ENCODE data around the gene IL17B.
A peak's percentile ranks its signal among the peaks of the same experiment; 100 is the strongest.
"Not testable (repeated sequence)": the region's sequence is repeated elsewhere in the genome, so short reads cannot be mapped to it uniquely, and the experiment has no call there.

The IL17B gene

GRCh38 chr5:149400304-149400703 is 21.2 kb upstream of the IL17B start:
- no peak for DNase-seq (ENCODE audit: low read depth)

DNA sequence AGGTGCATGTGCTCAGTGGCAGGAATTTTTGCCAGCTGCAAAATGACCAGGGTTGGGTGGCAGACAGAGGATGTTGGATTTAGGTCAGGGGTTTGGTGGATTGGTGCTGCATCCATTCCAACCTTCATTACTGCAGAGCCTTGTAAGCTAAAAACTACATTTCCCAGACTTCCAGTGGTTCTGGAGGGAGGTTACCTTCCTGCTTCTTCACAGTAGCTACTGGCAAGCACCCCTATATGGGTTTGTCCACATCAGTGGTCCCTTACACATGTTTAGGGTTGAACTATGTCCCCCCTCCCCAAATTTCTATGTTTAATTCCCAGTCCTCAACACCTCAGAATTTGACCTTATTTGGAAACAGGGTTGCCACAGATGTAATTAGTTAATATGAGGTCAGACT is 20.7 kb upstream of the IL17B start:
- no peak for DNase-seq (ENCODE audit: low read depth)

DNA sequence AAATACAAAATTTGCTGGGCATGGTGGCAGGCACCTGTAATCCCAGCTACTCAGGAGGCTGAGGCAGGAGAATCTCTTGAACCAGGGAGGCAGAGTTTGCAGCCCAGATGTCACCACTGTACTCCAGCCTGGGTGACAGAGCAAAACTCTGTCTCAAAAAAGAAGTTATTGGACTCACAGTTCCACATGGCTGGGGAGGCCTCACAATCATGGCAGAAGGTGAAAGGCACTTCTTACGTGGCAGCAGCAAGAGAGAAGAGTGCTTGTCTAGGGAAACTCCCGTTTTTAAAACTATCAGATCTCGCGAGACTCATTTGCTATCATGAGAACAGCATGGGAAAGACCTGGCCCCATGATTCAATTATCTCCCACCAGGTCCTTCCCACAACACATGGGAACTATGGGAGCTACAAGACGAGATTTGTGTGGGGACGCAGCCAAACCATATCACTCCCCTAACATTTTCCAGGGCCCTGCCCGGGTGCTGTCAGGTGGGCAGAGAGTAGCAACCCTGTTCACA is 19.7 kb upstream of the IL17B start:
- DNase-seq (ENCODE audit: low read depth) = not testable (repeated sequence)

GRCh38 chr5:149397530-149397929 is 18.4 kb upstream of the IL17B start:
- DNase-seq (ENCODE audit: low read depth) = no peak

DNA sequence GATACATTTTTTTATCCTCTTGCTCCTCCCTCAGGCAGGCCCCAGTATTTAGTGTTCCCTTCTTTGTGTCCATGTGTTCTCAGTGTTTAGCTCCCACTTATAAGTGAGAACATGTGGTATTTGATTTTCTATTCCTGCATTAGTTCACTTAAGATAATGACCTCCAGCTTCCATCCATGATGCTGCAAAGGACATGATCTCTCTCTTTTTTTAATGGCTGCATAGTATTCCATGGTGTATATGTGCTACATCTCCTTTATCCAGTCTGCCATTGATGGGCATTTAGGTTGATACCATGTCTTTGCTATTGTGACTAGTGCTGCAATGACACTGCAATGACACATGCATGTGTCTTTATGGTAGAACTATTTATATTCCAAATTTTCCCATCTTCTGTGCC is 15.9 kb upstream of the IL17B start:
- not testable (repeated sequence) for DNase-seq (ENCODE audit: low read depth)

DNA sequence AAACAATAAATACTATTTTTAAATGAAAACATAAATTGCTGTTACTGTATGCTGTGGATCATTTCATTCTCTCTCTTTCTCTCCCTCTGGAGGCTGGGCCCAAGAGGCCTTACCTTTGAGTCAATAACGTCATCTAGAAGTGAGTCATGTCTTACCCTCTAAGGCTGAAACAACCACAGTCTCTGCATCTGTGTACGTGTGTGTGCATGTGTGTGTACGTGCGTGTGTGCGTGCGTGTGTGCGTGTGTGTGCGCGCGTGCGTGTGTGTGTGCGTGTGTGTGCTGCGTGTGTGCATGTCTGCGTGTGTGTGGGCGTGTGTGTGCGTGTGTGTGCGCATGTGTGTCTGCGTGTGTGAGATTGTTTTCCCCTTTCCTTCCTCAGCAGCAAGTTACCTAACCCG is 13.6 kb upstream of the IL17B start:
- DNase-seq (ENCODE audit: low read depth) = no peak

DNA sequence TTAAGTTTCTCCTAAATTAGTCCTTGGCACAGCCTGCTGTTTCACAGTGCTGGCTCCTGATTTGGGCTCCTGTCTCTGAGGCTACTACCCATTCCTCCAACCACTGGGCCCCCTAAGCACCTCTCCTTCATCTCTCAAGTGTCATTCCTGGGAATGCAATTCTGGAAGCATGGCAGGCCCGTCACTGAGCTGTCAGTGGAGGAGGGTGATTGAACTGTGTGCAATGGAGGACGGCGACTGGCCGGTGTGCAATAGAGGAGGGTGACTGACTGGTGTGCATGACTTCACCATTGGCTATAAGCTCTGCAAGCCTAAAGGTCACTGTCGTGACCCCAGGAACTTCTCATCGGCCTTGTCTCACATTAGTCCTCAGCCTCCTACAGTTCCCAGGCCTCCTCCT is 12.4 kb upstream of the IL17B start:
- DNase-seq (ENCODE audit: low read depth) = no peak

- DNase-seq (ENCODE audit: low read depth) = not testable (repeated sequence)
These were observed 12.0 kb upstream of the IL17B start for GRCh38 chr5:149391076-149391475.

- DNase-seq (ENCODE audit: low read depth) = no peak
These were observed 10.7 kb upstream of the IL17B start for GRCh38 chr5:149389552-149390495.

GRCh38 chr5:149388498-149389190 is 9.6 kb upstream of the IL17B start:
- no peak for DNase-seq (ENCODE audit: low read depth)

- no peak for DNase-seq (ENCODE audit: low read depth)
These were observed 8.9 kb upstream of the IL17B start for GRCh38 chr5:149387982-149388381.

DNA sequence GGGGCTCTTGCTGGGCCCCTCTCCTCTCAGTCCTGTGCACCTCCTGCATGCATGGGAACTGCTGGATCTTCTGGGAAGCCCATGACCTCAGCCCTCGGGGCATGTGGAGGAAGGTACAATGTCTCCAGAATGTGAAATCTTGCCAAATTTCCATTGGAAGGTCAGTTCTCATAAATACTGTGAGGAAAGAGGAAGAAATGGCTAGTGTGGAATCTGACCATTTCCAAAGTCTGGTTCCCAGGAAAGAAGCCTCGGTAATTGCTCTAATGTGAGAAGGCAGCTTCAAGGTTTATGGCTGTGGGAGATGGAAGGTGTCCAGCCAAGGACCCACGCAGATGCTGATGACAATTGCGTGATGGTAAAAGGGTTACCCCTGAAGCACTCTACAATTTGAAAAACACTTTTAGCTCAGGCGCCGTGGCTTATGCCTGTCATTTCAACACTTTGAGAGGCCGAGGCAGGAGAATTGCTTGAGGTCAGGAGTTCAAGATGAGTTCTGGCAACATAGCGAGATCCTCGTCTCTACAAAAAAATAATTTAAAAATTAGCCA is 8.1 kb upstream of the IL17B start:
- DNase-seq (ENCODE audit: low read depth) = no peak

- DNase-seq (ENCODE audit: low read depth) = no peak
These were observed 7.1 kb upstream of the IL17B start for GRCh38 chr5:149386166-149386565.

- DNase-seq (ENCODE audit: low read depth) = no peak
These were observed 4.3 kb upstream of the IL17B start for GRCh38 chr5:149383399-149383798.

GRCh38 chr5:149382517-149383220 is 3.6 kb upstream of the IL17B start:
- DNase-seq (ENCODE audit: low read depth) = no peak

- DNase-seq (ENCODE audit: low read depth) = peak; percentile 60
These were observed 2.9 kb upstream of the IL17B start for GRCh38 chr5:149381986-149382338.

GRCh38 chr5:149381261-149381985 is 2.3 kb upstream of the IL17B start:
- DNase-seq (ENCODE audit: low read depth) = no peak

DNA sequence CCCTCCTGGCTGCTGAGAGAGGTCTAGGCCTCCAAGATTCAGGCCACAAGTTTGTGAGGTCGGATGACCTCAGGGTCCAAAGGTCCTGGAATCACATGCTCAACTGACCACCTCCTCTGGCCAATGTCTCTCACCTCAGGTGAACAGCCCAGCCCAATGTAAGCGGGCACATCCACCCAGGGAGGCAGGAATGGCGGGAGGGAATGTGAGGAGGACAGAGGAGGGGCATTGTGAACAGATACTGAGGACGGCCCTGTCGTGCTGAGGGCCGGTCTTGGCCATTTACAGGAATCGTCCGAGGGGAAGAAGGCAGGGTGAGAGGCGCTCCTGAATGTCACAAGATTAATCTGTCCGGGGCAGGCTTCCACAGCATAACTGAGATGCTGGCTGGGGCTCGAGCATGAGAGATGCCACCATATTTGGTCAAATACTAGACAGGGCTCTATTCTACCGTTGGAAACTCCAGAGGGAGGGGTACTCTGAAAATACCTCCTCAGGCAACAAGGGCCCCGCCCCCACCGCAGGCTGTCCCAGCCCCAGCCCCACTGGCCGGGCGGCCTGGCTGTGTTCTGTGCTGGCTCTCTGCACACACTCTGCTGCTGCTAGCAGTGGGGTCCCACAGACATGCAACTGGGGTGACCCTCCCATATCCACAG is 1.5 kb upstream of the IL17B start:
- no peak for DNase-seq (ENCODE audit: low read depth)

DNA sequence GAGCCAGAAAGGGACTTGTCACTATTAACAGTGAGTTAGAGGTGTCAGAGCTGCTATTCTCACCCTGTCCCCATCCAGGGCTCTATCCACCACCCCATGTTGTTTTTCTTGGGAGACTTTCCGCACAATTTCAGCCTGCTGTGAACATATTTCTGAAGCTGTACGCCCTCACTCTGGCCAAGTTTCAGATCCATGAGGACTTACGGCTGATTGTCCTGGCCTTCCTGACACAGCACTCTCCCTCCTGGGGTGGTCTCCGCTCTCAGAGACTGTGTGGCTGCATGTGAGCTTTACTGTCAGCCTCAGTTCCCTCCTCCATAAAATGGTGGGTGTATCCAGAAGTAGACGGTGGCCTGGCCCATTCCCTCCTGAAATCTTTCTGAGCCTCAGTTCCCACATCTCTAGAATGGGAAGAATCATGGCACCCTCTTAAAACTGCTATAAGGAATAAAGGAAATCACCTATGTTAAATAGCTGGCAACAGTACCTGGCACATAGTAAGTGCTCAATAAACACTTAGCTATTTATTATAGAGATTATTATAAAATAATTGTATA is 804 bp upstream of the IL17B start:
- DNase-seq (ENCODE audit: low read depth) = no peak

DNA sequence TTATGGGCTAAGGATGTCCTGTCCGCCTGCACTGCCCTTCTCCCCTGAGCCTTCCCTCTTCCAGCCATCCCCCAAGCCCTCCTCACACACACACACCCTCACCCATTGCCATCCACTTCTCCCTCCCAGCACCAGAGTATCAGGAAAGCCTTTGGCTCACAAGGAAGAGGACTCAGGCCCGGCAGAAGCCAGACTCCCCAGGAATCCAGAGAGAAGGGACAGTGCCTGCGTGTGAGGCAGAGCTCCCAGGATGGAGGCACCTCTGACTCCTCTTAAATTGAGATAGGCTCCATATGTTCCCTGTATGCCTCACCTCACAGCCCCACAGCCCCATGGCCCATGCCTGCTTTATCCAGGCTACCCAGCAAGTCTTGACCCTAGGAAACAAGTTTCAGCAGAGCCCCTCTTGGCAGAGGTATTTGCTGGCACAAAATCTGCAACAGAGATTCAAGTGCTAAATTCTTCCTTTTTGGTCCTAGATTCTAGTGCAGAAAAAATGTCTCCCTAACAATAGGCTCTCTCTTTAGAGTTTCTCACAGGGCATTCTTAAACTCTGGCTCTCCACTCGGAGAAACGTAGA is 761 bp downstream of the IL17B start:
- DNase-seq (ENCODE audit: low read depth) = no peak

All from stimulated activated CD8-positive, alpha-beta memory T cell treated with anti-CD3 and anti-CD28 coated beads, Interleukin-12 subunit alpha, Interleukin-12 subunit beta, amount 100 ng/mL, for 1 hour (primary cell).